B cell (primary cell): ENCODE results near the gene ACTN2. TPM values are rescaled to one million over a fixed set of nuclear protein-coding genes. Genes with fewer than 3 reads are reported as not detected.

Experiments used
- ATAC-seq: fragments of 200-7000 bp; cut with Tn5 transposase; one replicate; pipeline ENCODE4 v1.10.0; 2021; ENCODE audit warnings: low read depth, mild to moderate bottlenecking, moderate number of reproducible peaks, moderate library complexity
- CTCF ChIA-PET: fragments of 350-600 bp; sonication (Branson Sonifier 250); formaldehyde crosslinking; loops from one replicate; lab custom pipeline; 2021; ENCODE audit warnings: antibody characterized with exemption, inconsistent platforms; lab: Charles Lee
- POLR2A ChIA-PET: fragments of 350-600 bp; sonication (Branson Sonifier 250); formaldehyde crosslinking; loops from one replicate; lab custom pipeline; 2021; ENCODE audit warnings: antibody characterized with exemption; lab: Charles Lee
- DNase-seq: peaks from one replicate; pipeline ENCODE4 v3.0.0; 2013
- H2AFZ ChIP-seq: 2 replicates; pipeline ENCODE4 v1.6.1; 2012; ENCODE audit warnings: mild to moderate bottlenecking, low read depth, low read length; ENCODE audit not compliant: insufficient read depth, poor library complexity, severe bottlenecking
- H3K27ac ChIP-seq, 2 donors: 1 replicate in 1 of 2; 2 replicates in 1 of 2; pipeline ENCODE4 v1.5.1; 2012 to 2013; ENCODE audit warnings: low read length in 2 of 2, mild to moderate bottlenecking in 2 of 2, moderate library complexity in 1 of 2
- H3K27me3 ChIP-seq, 4 experiments: fragments of 200-600 bp in 1 of 4; sonication (generic) in 1 of 4; replicated peaks in 1 of 4; 1 replicate in 2 of 4; 2 replicates in 2 of 4; pipeline versions ENCODE4 v1.6.1 to v1.7.0; 2013 to 2016; ENCODE audit warnings: low read length in 3 of 4, mild to moderate bottlenecking in 2 of 4, mixed read lengths in 1 of 4, moderate library complexity in 1 of 4; ENCODE audit not compliant: insufficient read depth in 4 of 4, control insufficient read depth in 3 of 4; ENCODE audit errors: control extremely low read depth in 1 of 4
- H3K36me3 ChIP-seq, 2 experiments: replicated peaks in 1 of 2; 1 replicate in 1 of 2; 2 replicates in 1 of 2; pipeline versions ENCODE4 v1.6.1 to v1.7.1; 2013; ENCODE audit warnings: low read length in 1 of 2; ENCODE audit not compliant: insufficient read depth in 2 of 2, control insufficient read depth in 1 of 2; ENCODE audit errors: control extremely low read depth in 1 of 2, extremely low read depth in 1 of 2
- H3K4me1 ChIP-seq, 2 donors: fragments of 200-600 bp in 1 of 2; sonication (generic) in 1 of 2; 1 replicate in 1 of 2; 2 replicates in 1 of 2; pipeline versions ENCODE4 v1.5.1 to v1.6.1; 2013 to 2017; ENCODE audit warnings: low read length in 2 of 2; ENCODE audit not compliant: control insufficient read depth in 2 of 2, insufficient read depth in 2 of 2
- H3K4me2 ChIP-seq: replicated peaks from 2 replicates; pipeline ENCODE3; 2012; ENCODE audit warnings: mild to moderate bottlenecking, low read depth, low read length; ENCODE audit not compliant: poor library complexity, severe bottlenecking
- H3K4me3 ChIP-seq, 5 experiments: fragments of 200-600 bp in 1 of 5; sonication (generic) in 1 of 5; 1 replicate in 3 of 5; 2 replicates in 2 of 5; pipeline versions ENCODE4 v1.5.1 to v1.7.0; 2011 to 2016; ENCODE audit warnings: low read length in 4 of 5, mild to moderate bottlenecking in 4 of 5, low read depth in 2 of 5, control low read depth in 1 of 5, moderate library complexity in 1 of 5; ENCODE audit not compliant: insufficient read depth in 1 of 5; ENCODE audit errors: control extremely low read depth in 1 of 5, extremely low read depth in 1 of 5
- H3K79me2 ChIP-seq: fragments of 200-600 bp; sonication (generic); one replicate; pipeline ENCODE4 v1.6.0; 2016; ENCODE audit warnings: low read length; ENCODE audit not compliant: control insufficient read depth, insufficient read depth
- H3K9ac ChIP-seq: fragments of 200-600 bp; sonication (generic); 2 replicates; pipeline ENCODE4 v1.6.1; 2017; ENCODE audit warnings: mild to moderate bottlenecking, low read length, moderate library complexity
- H3K9me3 ChIP-seq, 3 donors: one replicate each; pipeline versions ENCODE4 v1.6.1 to v1.7.1; 2013; ENCODE audit warnings: low read length in 2 of 3; ENCODE audit not compliant: control insufficient read depth in 2 of 3, insufficient read depth in 1 of 3; ENCODE audit errors: control extremely low read depth in 1 of 3
- H4K20me1 ChIP-seq: 2 replicates; pipeline ENCODE4 v1.6.0; 2012; ENCODE audit warnings: mild to moderate bottlenecking, low read length; ENCODE audit not compliant: insufficient read depth, control insufficient read depth, poor library complexity, severe bottlenecking
- H3K27ac Mint-ChIP-seq: one replicate; pipeline ENCODE4 v1.8.0; 2021; ENCODE audit warnings: mixed read lengths
- H3K27me3 Mint-ChIP-seq: one replicate; pipeline ENCODE4 v1.8.0; 2021; ENCODE audit warnings: mixed read lengths
- H3K4me1 Mint-ChIP-seq: one replicate; pipeline ENCODE4 v1.8.0; 2021; ENCODE audit warnings: mixed read lengths
- H3K4me3 Mint-ChIP-seq: one replicate; pipeline ENCODE4 v1.8.0; 2021; ENCODE audit warnings: mixed read lengths
- H3K9me3 Mint-ChIP-seq: one replicate; pipeline ENCODE4 v1.8.0; 2022; ENCODE audit warnings: mixed read lengths; ENCODE audit not compliant: insufficient read depth
- CTCF ChIP-seq: fragments of 200-600 bp; IDR thresholded peaks from one replicate; pipeline ENCODE4 v1.8.0; 2022; ENCODE audit warnings: antibody characterized with exemption, mild to moderate bottlenecking
- EZH2 ChIP-seq: IDR thresholded peaks from 2 replicates; pipeline ENCODE4 v1.6.1; 2012; ENCODE audit warnings: borderline replicate concordance, low read depth, mild to moderate bottlenecking, moderate library complexity, low read length; ENCODE audit not compliant: insufficient read depth, poor library complexity, severe bottlenecking
- WGBS: methylation state at CpG from one replicate; pipeline ENCODE4 v1.1.5; 2013; ENCODE audit warnings: missing lambda C conversion rate; ENCODE audit not compliant: insufficient coverage; 5-methylcytosine and 5-hydroxymethylcytosine counted together
- intact Hi-C: fragments of 100-400 bp; cut with micrococcal nuclease; formaldehyde crosslinking; loops from one replicate; pipeline ENCODE4 v1.10.0; 2022
- polyA plus RNA-seq: library from polyadenylated mRNA; depleted of rRNA; stranded (reverse); fragments of >200 nt; gene quantifications from 2 replicates; pipeline ENCODE4 v1.2.3, GENCODE V29; 2012
- total RNA-seq, 2 donors: library from RNA; stranded (reverse); fragments of 120-200 nt in 1 of 2; gene quantifications; 1 replicate in 1 of 2; 2 replicates in 1 of 2; pipeline versions ENCODE4 v1.2.3 to v1.2.4, GENCODE V29; 2013 to 2022

The ACTN2 gene
- total and polyA plus RNA-seq, 2 donors (not counting 1 experiment from before 2014, with no cell fraction given): 0.30 TPM; not detected in 1

GRCh38 chr1:236794585-236795034, 108.3 kb downstream of the ACTN2 start:
- Histone ChIP-seq H3K4me1 (peaks cover 14% of the 10 kb centered on the region in 2 donors), H3K9me3 (no peaks in the 10 kb centered on the region), H3K27me3 (peaks cover 0 to 2% (median 0%) of the 10 kb centered on the region in 4 experiments), H2AFZ (peak overlapping the region; percentile 94), H3K4me2 (peak overlapping the region; percentile 94), H4K20me1 (no peaks in the 10 kb centered on the region), H3K4me3 (peak overlapping the region; percentile 82 to 96 (median 93)), H3K27ac (peak overlapping the region; percentile 88 to 95), H3K79me2 (peaks cover 38% of the 10 kb centered on the region), H3K9ac (peak overlapping the region; percentile 99), H3K36me3 (no peaks in the 10 kb centered on the region)
- Mint-ChIP-seq H3K4me1 (peaks cover 30% of the 10 kb centered on the region), H3K27ac (peak overlapping the region; percentile 88), H3K9me3 (no peaks in the 10 kb centered on the region), H3K4me3 (peak overlapping the region; percentile 88), H3K27me3 (peaks cover 22% of the 10 kb centered on the region)
- intact Hi-C loops: loop anchor here (1.0 to 10.0 kb wide), 6 partner anchors 190 to 1470 kb away; partner anchors contain the start of genes ARID4B, GGPS1, HEATR1 and LYST
- WGBS: 0% methylated on average over 4 of the region's 11 CpGs
- CTCF ChIA-PET: interaction anchor here (1.7 kb wide), 1 partner anchor 190 kb away, joined by 7 read pairs; the partner anchor contains the start of gene HEATR1
- DNase-seq: no peak
- POLR2A ChIA-PET: interaction anchor here (1.4 kb wide), 1 partner anchor 190 kb away, joined by 4 read pairs; the partner anchor contains the start of gene HEATR1
- ATAC-seq: no peak
- TF ChIP-seq CTCF: no peak
- no peak for TF ChIP-seq EZH2
